Astrocyte (in vitro differentiated cells and primary cell): Measurements from ENCODE around the gene KIAA1586. TPM values are rescaled to one million over a fixed set of nuclear protein-coding genes. Genes with fewer than 3 reads are reported as not detected.

ENCODE experiments used
- DNase-seq: peaks from one replicate; pipeline ENCODE4 v3.0.0-alpha.2; 2010; ENCODE audit warnings: low read depth
- FAIRE-seq: peaks from 2 replicates; lab custom pipeline; 2011; peaks lifted over from hg19 to GRCh38; lab: Jason Lieb, UNC
- H2AFZ ChIP-seq: 2 replicates; pipeline ENCODE4 v1.6.0; 2012; ENCODE audit warnings: low read depth, low read length, inconsistent platforms
- H3K27ac ChIP-seq: 2 replicates; pipeline ENCODE4 v1.5.1; 2011; ENCODE audit warnings: low read depth, low read length, inconsistent platforms
- H3K27me3 ChIP-seq: 2 replicates; pipeline ENCODE4 v1.6.0; 2011; ENCODE audit warnings: low read length, inconsistent platforms; ENCODE audit not compliant: insufficient read depth
- H3K36me3 ChIP-seq: 2 replicates; pipeline ENCODE4 v1.5.1; 2011; ENCODE audit warnings: low read length, inconsistent platforms; ENCODE audit not compliant: insufficient read depth
- H3K4me1 ChIP-seq: 2 replicates; pipeline ENCODE4 v1.5.1; 2011; ENCODE audit warnings: low read length, inconsistent platforms; ENCODE audit not compliant: insufficient read depth
- H3K4me2 ChIP-seq: 2 replicates; pipeline ENCODE4 v1.6.0; 2012; ENCODE audit warnings: low read length, inconsistent platforms
- H3K4me3 ChIP-seq: 2 replicates; pipeline ENCODE4 v1.5.1; 2011; ENCODE audit warnings: low read depth, mild to moderate bottlenecking, low read length, inconsistent platforms; ENCODE audit not compliant: insufficient read depth
- H3K79me2 ChIP-seq: 2 replicates; pipeline ENCODE4 v1.6.0; 2012; ENCODE audit warnings: mild to moderate bottlenecking, low read length, inconsistent platforms; ENCODE audit not compliant: insufficient read depth
- H3K9ac ChIP-seq: 2 replicates; pipeline ENCODE4 v1.6.0; 2012; ENCODE audit warnings: mild to moderate bottlenecking, low read length, inconsistent platforms
- H3K9me3 ChIP-seq: 2 replicates; pipeline ENCODE4 v1.5.1; 2012; ENCODE audit warnings: low read depth, mild to moderate bottlenecking, low read length, inconsistent platforms; ENCODE audit not compliant: insufficient read depth
- H4K20me1 ChIP-seq: 2 replicates; pipeline ENCODE4 v1.6.0; 2012; ENCODE audit warnings: low read length, inconsistent platforms; ENCODE audit not compliant: insufficient read depth
- H3K27ac Mint-ChIP-seq: one replicate; pipeline ENCODE4 v1.8.0; 2021; ENCODE audit warnings: mild to moderate bottlenecking, mixed read lengths; ENCODE audit not compliant: unreplicated experiment
- H3K27me3 Mint-ChIP-seq: one replicate; pipeline ENCODE4 v1.8.0; 2021; ENCODE audit warnings: low read depth, mixed read lengths; ENCODE audit not compliant: unreplicated experiment
- H3K36me3 Mint-ChIP-seq: one replicate; pipeline ENCODE4 v1.8.0; 2021; ENCODE audit warnings: low read depth, mixed read lengths; ENCODE audit not compliant: unreplicated experiment
- H3K4me1 Mint-ChIP-seq: one replicate; pipeline ENCODE4 v1.8.0; 2021; ENCODE audit warnings: low read depth, mixed read lengths; ENCODE audit not compliant: unreplicated experiment
- H3K4me3 Mint-ChIP-seq: one replicate; pipeline ENCODE4 v1.8.0; 2021; ENCODE audit warnings: mild to moderate bottlenecking, moderate library complexity, mixed read lengths; ENCODE audit not compliant: unreplicated experiment
- H3K9me3 Mint-ChIP-seq: one replicate; pipeline ENCODE4 v1.8.0; 2021; ENCODE audit warnings: mild to moderate bottlenecking, mixed read lengths; ENCODE audit not compliant: unreplicated experiment
- CTCF ChIP-seq: IDR thresholded peaks from 2 replicates; pipeline ENCODE4 v1.5.1; 2011; ENCODE audit warnings: low read depth, mild to moderate bottlenecking, inconsistent platforms, low read length, moderate library complexity; ENCODE audit not compliant: insufficient read depth
- EZH2 ChIP-seq: IDR thresholded peaks from 2 replicates; pipeline ENCODE4 v1.6.1; 2012; ENCODE audit warnings: mild to moderate bottlenecking, low read length, inconsistent platforms; ENCODE audit not compliant: insufficient read depth
- total RNA-seq: library from RNA; stranded (reverse); gene quantifications from 2 replicates; pipeline ENCODE4 v1.2.1, GENCODE V29; 2021

The KIAA1586 gene
- total RNA-seq, 1 donor from 2014 or later = 17.6 TPM

GRCh38 chr6:57074383-57074782 lies 27.9 kb downstream of the KIAA1586 start:
- peaks cover 4% of the 10 kb centered on the region for H3K36me3 Mint-ChIP-seq
- H3K9me3 ChIP-seq = no peaks in the 10 kb centered on the region
- H4K20me1 ChIP-seq = no peaks in the 10 kb centered on the region
- H3K4me1 Mint-ChIP-seq = no peaks in the 10 kb centered on the region
- H3K4me3 Mint-ChIP-seq = no peak overlapping the region
- H3K36me3 ChIP-seq = no peaks in the 10 kb centered on the region
- no peak overlapping the region for H3K4me3 ChIP-seq
- no peak overlapping the region for H3K9ac ChIP-seq
- FAIRE-seq = no peak
- no peaks in the 10 kb centered on the region for H3K4me1 ChIP-seq
- no peak overlapping the region for H3K4me2 ChIP-seq
- no peak for TF ChIP-seq CTCF
- no peaks in the 10 kb centered on the region for H3K9me3 Mint-ChIP-seq
- no peak overlapping the region for H3K27ac ChIP-seq
- no peak for DNase-seq
- H3K27ac Mint-ChIP-seq = no peak overlapping the region
- no peak overlapping the region for H2AFZ ChIP-seq
- H3K79me2 ChIP-seq = no peaks in the 10 kb centered on the region
- H3K27me3 Mint-ChIP-seq = no peaks in the 10 kb centered on the region
- H3K27me3 ChIP-seq = no peaks in the 10 kb centered on the region

GRCh38 chr6:57075092-57075491 lies 28.6 kb downstream of the KIAA1586 start:
- Mint-ChIP-seq H3K27me3 (no peaks in the 10 kb centered on the region), H3K9me3 (no peaks in the 10 kb centered on the region), H3K4me3 (no peak overlapping the region), H3K4me1 (no peaks in the 10 kb centered on the region), H3K36me3 (peaks cover 4% of the 10 kb centered on the region), H3K27ac (no peak overlapping the region)
- no peak for DNase-seq
- no peaks in the 10 kb centered on the region for H3K79me2 ChIP-seq
- H3K27me3 ChIP-seq = no peaks in the 10 kb centered on the region
- FAIRE-seq = no peak
- no peaks in the 10 kb centered on the region for H3K9me3 ChIP-seq
- no peaks in the 10 kb centered on the region for H3K4me1 ChIP-seq
- H3K9ac ChIP-seq = no peak overlapping the region
- no peak overlapping the region for H3K4me2 ChIP-seq
- H3K27ac ChIP-seq = no peak overlapping the region
- no peak overlapping the region for H3K4me3 ChIP-seq
- H4K20me1 ChIP-seq = no peaks in the 10 kb centered on the region
- TF ChIP-seq EZH2 (no peak), CTCF (no peak)
- H3K36me3 ChIP-seq = no peaks in the 10 kb centered on the region
- no peak overlapping the region for H2AFZ ChIP-seq

GRCh38 chr6:57078531-57079207 lies 32.2 kb downstream of the KIAA1586 start:
- FAIRE-seq = no peak
- Histone ChIP-seq H3K4me2 (no peak overlapping the region), H3K4me1 (no peaks in the 10 kb centered on the region), H3K79me2 (no peaks in the 10 kb centered on the region), H3K27me3 (no peaks in the 10 kb centered on the region), H3K9ac (no peak overlapping the region), H2AFZ (no peak overlapping the region), H4K20me1 (no peaks in the 10 kb centered on the region), H3K9me3 (no peaks in the 10 kb centered on the region), H3K4me3 (no peak overlapping the region), H3K27ac (no peak overlapping the region), H3K36me3 (no peaks in the 10 kb centered on the region)
- DNase-seq = no peak
- no peaks in the 10 kb centered on the region for H3K4me1 Mint-ChIP-seq
- H3K9me3 Mint-ChIP-seq = no peaks in the 10 kb centered on the region
- no peak overlapping the region for H3K4me3 Mint-ChIP-seq
- H3K27ac Mint-ChIP-seq = no peak overlapping the region
- peaks cover 2% of the 10 kb centered on the region for H3K36me3 Mint-ChIP-seq
- TF ChIP-seq EZH2 (no peak), CTCF (no peak)
- H3K27me3 Mint-ChIP-seq = no peaks in the 10 kb centered on the region
